Measurements from ENCODE around the gene RUSC2.

- TF ChIP-seq CTCF (conservative IDR thresholded peaks at IDR 0.05; ENCODE audit: low read length): no peak
- no peak for TF ChIP-seq EZH2phosphoT487 (IDR thresholded peaks at IDR 0.05; ENCODE audit: borderline replicate concordance, low read depth, low read length)
Measured at GRCh38 chr9:35515766-35516165, 25.9 kb downstream of the RUSC2 start.

Measured in OCI-LY7 (cell line).